Spleen (tissue), 11 donors: Measurements from ENCODE around the gene SEC22C. TPM values are rescaled to one million over a fixed set of nuclear protein-coding genes. Genes with fewer than 3 reads are reported as not detected.

Experiments
- DNase-seq: peaks from one replicate; pipeline ENCODE4 v3.0.0-alpha.2; 2020
- H3K27ac ChIP-seq, 8 donors: fragments of 200-600 bp; sonication (generic) in 7 of 8; 1 replicate in 4 of 8; 2 replicates in 4 of 8; pipeline versions ENCODE4 v1.5.0 to v1.8.0; 2016 to 2021; ENCODE audit warnings: inconsistent platforms in 4 of 8, mild to moderate bottlenecking in 4 of 8, moderate library complexity in 1 of 8
- H3K27me3 ChIP-seq, 7 donors: fragments of 200-600 bp; sonication (generic) in 6 of 7; replicated peaks in 1 of 7; 1 replicate in 4 of 7; 2 replicates in 3 of 7; pipeline versions ENCODE4 v1.5.0 to v1.8.0; 2016 to 2021; ENCODE audit warnings: inconsistent platforms in 3 of 7, mild to moderate bottlenecking in 1 of 7
- H3K36me3 ChIP-seq, 6 donors: fragments of 200-600 bp; sonication (generic) in 5 of 6; 1 replicate in 4 of 6; 2 replicates in 2 of 6; pipeline versions ENCODE4 v1.5.0 to v1.8.0; 2016 to 2021; ENCODE audit warnings: inconsistent platforms in 2 of 6
- H3K4me1 ChIP-seq, 6 donors: fragments of 200-600 bp; sonication (generic) in 5 of 6; 1 replicate in 3 of 6; 2 replicates in 3 of 6; pipeline versions ENCODE4 v1.5.0 to v1.8.0; 2016 to 2021; ENCODE audit warnings: inconsistent platforms in 3 of 6
- H3K4me3 ChIP-seq, 8 donors: fragments of 200-600 bp; sonication (generic) in 7 of 8; 1 replicate in 4 of 8; 2 replicates in 4 of 8; pipeline versions ENCODE4 v1.5.0 to v1.8.0; 2016 to 2021; ENCODE audit warnings: inconsistent platforms in 4 of 8, mild to moderate bottlenecking in 4 of 8, moderate library complexity in 2 of 8
- H3K9me3 ChIP-seq, 8 donors: fragments of 200-600 bp; sonication (generic) in 7 of 8; 1 replicate in 4 of 8; 2 replicates in 4 of 8; pipeline versions ENCODE4 v1.5.0 to v1.8.0; 2016 to 2021; ENCODE audit warnings: inconsistent platforms in 4 of 8
- POLR2A ChIP-seq, 3 donors: fragments of 450-650 bp; IDR thresholded peaks; one replicate each; pipeline ENCODE4 v1.5.1; 2017; ENCODE audit warnings: antibody characterized with exemption in 3 of 3, mild to moderate bottlenecking in 1 of 3
- POLR2AphosphoS5 ChIP-seq, 3 donors: sonication (generic); formaldehyde crosslinking; IDR thresholded peaks; one replicate each; pipeline ENCODE4 v1.5.1; 2017; ENCODE audit warnings: antibody characterized with exemption in 3 of 3
- WGBS, 5 donors: extraction: QIAGEN DNeasy Blood & Tissue Kit in 3 of 5; methylation state at CpG; one replicate each; pipeline versions ENCODE4 v1.1.5 to v1.1.7; 2013 to 2018; 5-methylcytosine and 5-hydroxymethylcytosine counted together
- intact Hi-C: fragments of 100-400 bp; cut with DNase I; formaldehyde crosslinking; loops from one replicate; pipeline ENCODE4 v1.15.0; 2023; ENCODE audit warnings: low total_unique reads
- polyA plus RNA-seq, 3 donors: library from polyadenylated mRNA; stranded (reverse); fragments of 200-250 nt; gene quantifications; one replicate each; pipeline ENCODE4 v1.2.1, GENCODE V29; 2013
- total RNA-seq, 7 donors: library from RNA; depleted of rRNA in 3 of 7; stranded (reverse); fragments of >200 nt in 3 of 7; fragmentation: NEBNext Ultra II Directional in 4 of 7; extraction: Animal tissue kit (Norgen Biotek cat#: 25700) in 4 of 7; gene quantifications; one replicate each; pipeline versions ENCODE4 v1.1.0 to v1.2.1, GENCODE V29; 2016 to 2021
- TF ChIP-seq, protein P1 (sequence below), 11 experiments: fragments of 200-600 bp in 7 of 11; fragments of 450-650 bp in 4 of 11; sonication (generic) in 4 of 11; IDR thresholded peaks in 8 of 11; conservative IDR thresholded peaks in 3 of 11; 1 replicate in 7 of 11; 2 replicates in 4 of 11; pipeline versions ENCODE4 v1.4.0 to v1.8.0; 2016 to 2021; ENCODE audit warnings: antibody characterized with exemption in 11 of 11, inconsistent platforms in 4 of 11, mild to moderate bottlenecking in 1 of 11
- donor health status: healthy with polysubstance abuse.
- donor health status: DM: no; HTN: no; CAD: no; lungs with moderate emphysema.
- donor health status: DM: no; HTN: no; CAD: no.
- donor health status: Bipolar disorder and iron deficiency.
- donor health status: healthy.
- donor health status: DM: no; HTN: no; CAD: no.
- donor health status: DM: yes; HTN: yes; CAD: no.

SEC22C gene
- total and polyA plus RNA-seq, 10 donors: 13.5 to 58.2 (median 37.8) TPM

DNA sequence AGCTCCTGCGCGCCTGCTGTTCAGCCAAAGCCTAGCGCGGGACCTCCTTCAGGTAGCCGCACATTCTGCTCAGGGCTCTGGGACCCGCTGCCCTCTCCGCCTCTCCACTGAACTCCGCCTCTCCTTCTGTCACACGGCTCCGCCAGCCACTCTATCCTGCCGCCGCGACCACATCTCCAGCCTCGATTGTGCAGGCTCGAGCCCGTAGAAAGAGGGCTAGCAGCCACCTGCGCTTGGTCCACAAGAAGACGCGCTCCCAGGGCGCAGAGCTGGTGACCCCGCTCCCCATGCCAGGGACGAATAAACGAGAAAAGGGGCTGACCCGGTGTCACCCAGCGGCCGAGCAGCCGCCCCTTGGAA, 80.5 kb downstream of the SEC22C start:
- Histone ChIP-seq H3K27ac (no peak overlapping the region), H3K4me1 (peaks cover 10 to 50% (median 24%) of the 10 kb centered on the region in 6 donors), H3K36me3 (no peaks in the 10 kb centered on the region), H3K9me3 (no peaks in the 10 kb centered on the region), H3K27me3 (peaks cover 0 to 48% (median 13%) of the 10 kb centered on the region in 7 donors), H3K4me3 (peak overlapping the region; percentile 45 to 86 (median 56))
- intact Hi-C loops: loop anchor here (5.0 kb wide), 1 partner anchor 46 kb away; no protein-coding TSS in a partner anchor
- WGBS, 5 donors: 7 to 11% (median 9%) methylated on average over 14 to 27 of the region's 27 CpGs
- no peak for DNase-seq
- TF ChIP-seq POLR2AphosphoS5 (IDR thresholded peaks at IDR 0.05) (no peak), POLR2A (IDR thresholded peaks at IDR 0.05) (no peak)
- TF ChIP-seq, protein P1, sequence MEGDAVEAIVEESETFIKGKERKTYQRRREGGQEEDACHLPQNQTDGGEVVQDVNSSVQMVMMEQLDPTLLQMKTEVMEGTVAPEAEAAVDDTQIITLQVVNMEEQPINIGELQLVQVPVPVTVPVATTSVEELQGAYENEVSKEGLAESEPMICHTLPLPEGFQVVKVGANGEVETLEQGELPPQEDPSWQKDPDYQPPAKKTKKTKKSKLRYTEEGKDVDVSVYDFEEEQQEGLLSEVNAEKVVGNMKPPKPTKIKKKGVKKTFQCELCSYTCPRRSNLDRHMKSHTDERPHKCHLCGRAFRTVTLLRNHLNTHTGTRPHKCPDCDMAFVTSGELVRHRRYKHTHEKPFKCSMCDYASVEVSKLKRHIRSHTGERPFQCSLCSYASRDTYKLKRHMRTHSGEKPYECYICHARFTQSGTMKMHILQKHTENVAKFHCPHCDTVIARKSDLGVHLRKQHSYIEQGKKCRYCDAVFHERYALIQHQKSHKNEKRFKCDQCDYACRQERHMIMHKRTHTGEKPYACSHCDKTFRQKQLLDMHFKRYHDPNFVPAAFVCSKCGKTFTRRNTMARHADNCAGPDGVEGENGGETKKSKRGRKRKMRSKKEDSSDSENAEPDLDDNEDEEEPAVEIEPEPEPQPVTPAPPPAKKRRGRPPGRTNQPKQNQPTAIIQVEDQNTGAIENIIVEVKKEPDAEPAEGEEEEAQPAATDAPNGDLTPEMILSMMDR (IDR thresholded peaks at IDR 0.05 in 8 of 11, conservative IDR thresholded peaks at IDR 0.05 in 3 of 11): no peak

DNA sequence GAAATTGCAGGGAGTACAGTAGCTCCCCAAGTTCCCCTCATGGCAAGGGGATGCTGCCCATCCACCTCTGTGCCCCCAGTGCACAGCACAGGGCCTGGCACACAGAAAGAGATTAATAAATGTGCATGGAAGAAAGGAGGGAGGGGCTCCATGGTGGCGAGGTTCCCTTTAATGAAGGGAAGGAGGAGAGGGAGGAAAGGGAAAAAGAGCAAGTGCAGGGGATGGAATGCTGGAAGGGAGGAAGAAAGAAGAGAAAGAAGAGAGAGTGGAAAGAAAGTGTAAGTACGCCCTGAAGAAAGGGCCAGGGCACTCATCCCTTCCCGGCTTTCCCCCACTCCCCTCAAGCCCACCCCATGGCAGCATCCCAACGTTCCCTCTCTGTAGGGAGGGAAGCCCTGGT, 80.9 kb downstream of the SEC22C start:
- DNase-seq: peak; percentile 37
- intact Hi-C loops: loop anchor here (5.0 kb wide), 1 partner anchor 46 kb away; no protein-coding TSS in a partner anchor
- WGBS, 5 donors: 30 to 62% (median 46%) methylated on average over 4 of the region's 4 CpGs

DNA sequence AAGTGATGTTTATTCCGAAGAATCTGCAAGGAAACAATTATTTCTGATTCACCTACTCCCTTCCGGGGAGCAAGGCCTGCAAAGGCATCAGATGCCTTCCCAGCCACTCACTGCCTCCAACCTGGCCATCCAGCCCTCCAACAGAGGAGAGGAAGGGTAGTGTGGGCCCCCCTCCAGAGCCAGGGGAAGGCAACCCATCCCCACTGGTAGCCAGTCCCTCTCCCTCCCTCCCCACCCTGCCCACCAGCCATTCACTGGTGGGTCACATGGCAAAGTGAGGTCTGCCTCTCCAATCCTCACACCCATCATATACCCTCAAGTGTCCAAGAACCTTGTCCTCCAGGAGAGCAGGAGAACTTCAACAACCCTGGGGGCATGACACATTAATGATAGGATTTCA, 81.7 kb downstream of the SEC22C start:
- H3K27me3 ChIP-seq: peaks cover 0 to 48% (median 13%) of the 10 kb centered on the region in 7 donors
- H3K4me1 ChIP-seq: peaks cover 10 to 50% (median 24%) of the 10 kb centered on the region in 6 donors
- TF ChIP-seq POLR2AphosphoS5 (IDR thresholded peaks at IDR 0.05) (no peak), POLR2A (IDR thresholded peaks at IDR 0.05) (no peak)
- TF ChIP-seq, protein P1 (IDR thresholded peaks at IDR 0.05 in 8 of 11, conservative IDR thresholded peaks at IDR 0.05 in 3 of 11): no peak
- peak; percentile 59 for DNase-seq
- no peaks in the 10 kb centered on the region for H3K9me3 ChIP-seq
- H3K4me3 ChIP-seq: no peak overlapping the region
- no peak overlapping the region for H3K27ac ChIP-seq
- H3K36me3 ChIP-seq: no peaks in the 10 kb centered on the region
- intact Hi-C loops: loop anchor here (5.0 kb wide), 1 partner anchor 47 kb away; no protein-coding TSS in a partner anchor
- 53 to 85% (median 65%) methylated on average over 2 of the region's 2 CpGs for WGBS, 5 donors

More for the DNA sequence above, 80.9 kb downstream of the SEC22C start:
- TF ChIP-seq POLR2AphosphoS5 (IDR thresholded peaks at IDR 0.05) (no peak), POLR2A (IDR thresholded peaks at IDR 0.05) (no peak)
- TF ChIP-seq, protein P1 (IDR thresholded peaks at IDR 0.05 in 8 of 11, conservative IDR thresholded peaks at IDR 0.05 in 3 of 11): no peak
- peaks cover 0 to 48% (median 13%) of the 10 kb centered on the region in 7 donors for H3K27me3 ChIP-seq
- peaks cover 10 to 50% (median 24%) of the 10 kb centered on the region in 6 donors for H3K4me1 ChIP-seq
- H3K4me3 ChIP-seq: peak overlapping the region in 2 of 8 donors; percentile 53 to 86
- H3K27ac ChIP-seq: no peak overlapping the region
- H3K9me3 ChIP-seq: no peaks in the 10 kb centered on the region
- no peaks in the 10 kb centered on the region for H3K36me3 ChIP-seq

DNA sequence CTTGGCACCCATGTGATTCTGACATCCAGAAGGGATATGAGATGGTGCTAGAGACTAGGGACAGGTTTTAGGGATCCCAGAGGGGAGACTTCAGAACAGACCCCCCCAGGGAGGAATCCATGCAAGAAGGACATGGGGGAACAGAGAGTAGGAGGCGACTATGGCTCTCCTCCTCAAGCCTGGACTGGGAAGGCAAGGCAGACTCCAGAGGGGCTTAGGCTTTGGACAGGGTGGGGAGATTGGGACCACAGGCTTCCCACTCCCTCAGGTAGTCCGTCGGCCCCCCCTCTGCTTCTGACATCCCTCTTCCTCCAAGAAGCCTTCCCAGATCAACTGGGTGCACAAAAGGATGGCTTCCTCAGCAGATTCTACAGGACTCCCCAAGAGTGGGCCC, 82.3 kb downstream of the SEC22C start:
- H3K9me3 ChIP-seq: no peaks in the 10 kb centered on the region
- H3K27ac ChIP-seq: no peak overlapping the region
- intact Hi-C loops: no loop called here
- 85 to 95% (median 91%) methylated on average over 3 of the region's 3 CpGs for WGBS, 5 donors
- peaks cover 0 to 48% (median 13%) of the 10 kb centered on the region in 7 donors for H3K27me3 ChIP-seq
- TF ChIP-seq, protein P1 (IDR thresholded peaks at IDR 0.05 in 8 of 11, conservative IDR thresholded peaks at IDR 0.05 in 3 of 11): no peak
- TF ChIP-seq POLR2AphosphoS5 (IDR thresholded peaks at IDR 0.05) (no peak), POLR2A (IDR thresholded peaks at IDR 0.05) (no peak)
- peaks cover 10 to 46% (median 24%) of the 10 kb centered on the region in 6 donors for H3K4me1 ChIP-seq
- no peak overlapping the region for H3K4me3 ChIP-seq
- no peaks in the 10 kb centered on the region for H3K36me3 ChIP-seq
- no peak for DNase-seq
